ENCODE measurements around the gene PRKAR1A.
"Not testable (repeated sequence)": the region's sequence is repeated elsewhere in the genome, so short reads cannot be mapped to it uniquely, and the experiment has no call there.

DNA sequence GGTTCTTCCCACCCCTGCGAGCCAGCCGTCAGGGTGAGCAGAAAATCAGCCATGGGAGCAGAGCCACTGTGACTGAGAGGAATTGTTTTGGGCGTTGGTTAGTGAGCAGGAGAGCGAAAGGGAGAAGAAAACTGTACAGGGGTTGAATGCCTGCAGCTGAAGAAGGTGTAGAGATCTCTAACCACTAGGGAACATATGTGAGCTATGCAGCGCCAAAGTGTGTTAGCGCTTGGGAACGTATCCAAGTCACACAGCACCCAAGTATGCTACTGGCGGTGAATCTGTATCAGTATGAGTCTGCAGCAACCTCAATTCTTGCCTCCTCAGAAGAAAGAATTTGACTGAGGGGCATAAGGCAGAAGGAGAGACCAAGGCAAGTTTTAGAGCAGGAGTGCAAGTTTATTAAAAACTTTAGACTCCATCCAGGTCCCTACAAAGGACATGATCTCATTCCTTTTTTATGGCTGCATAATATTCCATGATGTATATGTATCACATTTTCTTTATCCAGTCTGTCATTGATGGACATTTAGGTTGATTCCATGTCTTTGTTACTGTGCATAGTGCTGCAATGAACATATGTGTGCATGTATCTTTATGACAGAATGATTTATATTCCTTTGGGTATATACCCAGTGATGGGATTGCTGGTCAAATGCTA, 19.7 kb upstream of the PRKAR1A start:
- TF ChIP-seq CTCF, POLR2AphosphoS5 (IDR thresholded peaks at IDR 0.05): not testable (repeated sequence)

Measured in prostate gland (tissue), 2 donors.